ENCODE data around the gene CD300LG. TPM values are rescaled to one million over a fixed set of nuclear protein-coding genes. Genes with fewer than 3 reads are reported as not detected.
"Not testable (repeated sequence)": the region's sequence is repeated elsewhere in the genome, so short reads cannot be mapped to it uniquely, and the experiment has no call there.

CD300LG gene, protein sequence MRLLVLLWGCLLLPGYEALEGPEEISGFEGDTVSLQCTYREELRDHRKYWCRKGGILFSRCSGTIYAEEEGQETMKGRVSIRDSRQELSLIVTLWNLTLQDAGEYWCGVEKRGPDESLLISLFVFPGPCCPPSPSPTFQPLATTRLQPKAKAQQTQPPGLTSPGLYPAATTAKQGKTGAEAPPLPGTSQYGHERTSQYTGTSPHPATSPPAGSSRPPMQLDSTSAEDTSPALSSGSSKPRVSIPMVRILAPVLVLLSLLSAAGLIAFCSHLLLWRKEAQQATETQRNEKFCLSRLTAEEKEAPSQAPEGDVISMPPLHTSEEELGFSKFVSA
- polyA plus RNA-seq: 1 to 10 TPM in 1 of 4 donors, under 1 TPM in 2, not detected in 1; 0.30 to 2.0 (median 0.81) TPM
- long read RNA-seq, donor 1: 0 reads
- long read RNA-seq, donor 2: 0 reads
- long read RNA-seq, donor 3: 0 reads
- long read RNA-seq, donor 4: 0 reads
- long read RNA-seq, donor 5: 0 reads
- long read RNA-seq, donor 6: 0 reads
- long read RNA-seq, donor 7: 0 reads
- long read RNA-seq, donor 8: 0 reads
- long read RNA-seq, donor 9: 0 reads
- long read RNA-seq, donor 10: 0 reads

DNA sequence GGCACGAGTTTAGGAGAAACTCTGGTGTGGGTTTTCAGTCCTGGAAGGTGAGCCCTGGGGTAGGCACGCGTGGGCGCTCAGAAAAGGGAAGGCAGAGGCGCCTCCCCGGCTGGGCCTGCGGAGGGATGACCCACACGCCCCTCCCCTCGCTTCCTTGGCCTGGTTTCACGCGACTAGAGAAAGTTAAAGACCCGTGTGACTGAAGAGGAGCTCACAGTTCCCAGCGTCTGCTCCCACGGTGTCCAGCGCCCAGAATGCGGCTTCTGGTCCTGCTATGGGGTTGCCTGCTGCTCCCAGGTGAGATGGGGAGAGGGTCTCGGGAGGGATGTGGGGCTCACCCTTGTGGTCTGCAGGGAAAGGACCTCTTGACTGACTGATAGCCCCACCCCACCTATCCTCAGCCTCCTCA is at the start of gene CD300LG:
Gene CD300LG, plus strand, starts transcription at position 214 of the 409 bp plus-strand sequence. Its CDS starts 41 bp downstream, at position 255.
- 34 to 53% (median 50%) methylated on average over 14 to 17 of the region's 17 CpGs for WGBS, 3 donors
- H3K27ac ChIP-seq (ENCODE audit: low read depth in 1 of 3, low read length in 2 of 3): no peak within 1 kb of the TSS
- no peaks in the 10 kb centered on the region for H3K9me3 ChIP-seq (ENCODE audit: control insufficient read depth in 2 of 2, insufficient read depth in 1 of 2, low read depth in 1 of 2, low read length in 1 of 2)
- no peak for FAIRE-seq
- no peaks in the 10 kb centered on the region for H3K4me1 ChIP-seq (ENCODE audit: control insufficient read depth in 3 of 3, insufficient read depth in 2 of 3, low read depth in 1 of 3, low read length in 2 of 3)
- no peaks in the 10 kb centered on the region for H3K36me3 ChIP-seq (ENCODE audit: control insufficient read depth in 3 of 3, insufficient read depth in 2 of 3, low read depth in 1 of 3, low read length in 3 of 3)
- no peak within 1 kb of the TSS for H3K4me3 ChIP-seq (ENCODE audit: low read depth in 1 of 3, low read length in 3 of 3)
- peaks cover 0 to 19% (median 3%) of the 10 kb centered on the region in 3 donors for H3K27me3 ChIP-seq (ENCODE audit: control insufficient read depth in 3 of 3, insufficient read depth in 3 of 3, low read length in 3 of 3)
- DNase-seq: no peak

DNA sequence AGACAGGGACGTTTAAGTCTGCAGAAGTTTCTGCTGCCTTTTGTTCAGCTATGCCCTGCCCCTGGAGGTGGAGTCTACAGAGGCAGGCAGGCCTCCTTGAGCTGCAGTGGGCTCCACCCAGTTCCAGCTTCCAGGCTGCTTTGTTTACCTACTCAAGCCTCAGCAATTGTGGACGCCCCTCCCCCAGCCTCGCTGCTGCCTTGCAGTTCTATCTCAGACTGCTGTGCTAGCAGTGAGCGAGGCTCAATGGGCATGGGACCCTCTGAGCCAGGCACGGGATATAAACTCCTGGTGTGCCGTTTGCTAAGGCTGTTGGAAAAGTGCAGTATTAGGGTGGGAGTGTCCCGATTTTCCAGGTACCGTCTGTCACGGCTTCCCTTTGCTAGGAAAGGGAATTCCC is 49.0 kb upstream of the CD300LG start:
- not testable (repeated sequence) for H3K27me3 ChIP-seq (ENCODE audit: control insufficient read depth in 3 of 3, insufficient read depth in 3 of 3, low read length in 3 of 3); H3K4me3 ChIP-seq (ENCODE audit: low read depth in 1 of 3, low read length in 3 of 3); H3K9me3 ChIP-seq (ENCODE audit: control insufficient read depth in 2 of 2, insufficient read depth in 1 of 2, low read depth in 1 of 2, low read length in 1 of 2); H3K4me1 ChIP-seq (ENCODE audit: control insufficient read depth in 3 of 3, insufficient read depth in 2 of 3, low read depth in 1 of 3, low read length in 2 of 3); DNase-seq; H3K27ac ChIP-seq (ENCODE audit: low read depth in 1 of 3, low read length in 2 of 3); FAIRE-seq; H3K36me3 ChIP-seq (ENCODE audit: control insufficient read depth in 3 of 3, insufficient read depth in 2 of 3, low read depth in 1 of 3, low read length in 3 of 3)
- WGBS, 3 donors: 65 to 77% (median 74%) methylated on average over 8 to 9 of the region's 9 CpGs

- no peak overlapping the region for H3K27ac ChIP-seq (ENCODE audit: low read depth in 1 of 3, low read length in 2 of 3)
- FAIRE-seq (no peak), DNase-seq (no peak)
- WGBS, 3 donors: 74 to 84% (median 77%) methylated on average over 2 of the region's 2 CpGs
- H3K36me3 ChIP-seq (ENCODE audit: control insufficient read depth in 3 of 3, insufficient read depth in 2 of 3, low read depth in 1 of 3, low read length in 3 of 3): no peaks in the 10 kb centered on the region
- no peak overlapping the region for H3K4me3 ChIP-seq (ENCODE audit: low read depth in 1 of 3, low read length in 3 of 3)
- H3K4me1 ChIP-seq (ENCODE audit: control insufficient read depth in 3 of 3, insufficient read depth in 2 of 3, low read depth in 1 of 3, low read length in 2 of 3): no peaks in the 10 kb centered on the region
- H3K9me3 ChIP-seq (ENCODE audit: control insufficient read depth in 2 of 2, insufficient read depth in 1 of 2, low read depth in 1 of 2, low read length in 1 of 2): no peaks in the 10 kb centered on the region
- no peaks in the 10 kb centered on the region for H3K27me3 ChIP-seq (ENCODE audit: control insufficient read depth in 3 of 3, insufficient read depth in 3 of 3, low read length in 3 of 3)
These were observed 47.9 kb upstream of the CD300LG start for GRCh38 chr17:43799047-43799446.

DNA sequence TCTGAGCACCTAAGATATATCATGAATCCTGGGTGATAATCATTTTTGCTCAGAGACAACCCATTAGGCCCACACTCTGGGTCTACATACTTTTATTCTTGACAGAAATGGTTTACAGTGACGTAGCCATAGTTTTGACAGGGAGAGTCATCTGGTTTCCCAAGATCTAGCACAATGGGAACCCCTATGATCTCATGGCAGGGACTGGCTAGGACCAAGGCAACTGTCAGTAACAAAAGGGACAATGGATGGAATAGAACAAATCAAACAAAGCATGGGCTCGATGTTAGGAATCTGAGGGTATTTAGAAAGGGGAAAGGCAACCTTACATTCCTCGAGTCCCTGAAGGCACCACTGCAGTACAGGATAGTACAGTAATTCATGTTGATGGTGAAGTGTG is 46.2 kb upstream of the CD300LG start:
- Histone ChIP-seq H3K27me3 (ENCODE audit: control insufficient read depth in 3 of 3, insufficient read depth in 3 of 3, low read length in 3 of 3) (no peaks in the 10 kb centered on the region), H3K4me1 (ENCODE audit: control insufficient read depth in 3 of 3, insufficient read depth in 2 of 3, low read depth in 1 of 3, low read length in 2 of 3) (no peaks in the 10 kb centered on the region), H3K4me3 (ENCODE audit: low read depth in 1 of 3, low read length in 3 of 3) (no peak overlapping the region), H3K36me3 (ENCODE audit: control insufficient read depth in 3 of 3, insufficient read depth in 2 of 3, low read depth in 1 of 3, low read length in 3 of 3) (no peaks in the 10 kb centered on the region), H3K27ac (ENCODE audit: low read depth in 1 of 3, low read length in 2 of 3) (no peak overlapping the region), H3K9me3 (ENCODE audit: control insufficient read depth in 2 of 2, insufficient read depth in 1 of 2, low read depth in 1 of 2, low read length in 1 of 2) (no peaks in the 10 kb centered on the region)
- WGBS, 3 donors: 81 to 91% (median 89%) methylated on average over 3 of the region's 3 CpGs
- FAIRE-seq (no peak), DNase-seq (no peak)

- no peak for DNase-seq
- Histone ChIP-seq H3K36me3 (ENCODE audit: control insufficient read depth in 3 of 3, insufficient read depth in 2 of 3, low read depth in 1 of 3, low read length in 3 of 3) (no peaks in the 10 kb centered on the region), H3K4me1 (ENCODE audit: control insufficient read depth in 3 of 3, insufficient read depth in 2 of 3, low read depth in 1 of 3, low read length in 2 of 3) (no peaks in the 10 kb centered on the region), H3K27ac (ENCODE audit: low read depth in 1 of 3, low read length in 2 of 3) (no peak overlapping the region), H3K27me3 (ENCODE audit: control insufficient read depth in 3 of 3, insufficient read depth in 3 of 3, low read length in 3 of 3) (no peaks in the 10 kb centered on the region), H3K4me3 (ENCODE audit: low read depth in 1 of 3, low read length in 3 of 3) (no peak overlapping the region), H3K9me3 (ENCODE audit: control insufficient read depth in 2 of 2, insufficient read depth in 1 of 2, low read depth in 1 of 2, low read length in 1 of 2) (no peaks in the 10 kb centered on the region)
- 62 to 77% (median 72%) methylated on average over 3 of the region's 3 CpGs for WGBS, 3 donors
- FAIRE-seq: no peak
These were observed 45.1 kb upstream of the CD300LG start for GRCh38 chr17:43801844-43802243.

GRCh38 chr17:43803758-43804157 is 43.2 kb upstream of the CD300LG start:
- no peak overlapping the region for H3K27ac ChIP-seq (ENCODE audit: low read depth in 1 of 3, low read length in 2 of 3)
- no peaks in the 10 kb centered on the region for H3K9me3 ChIP-seq (ENCODE audit: control insufficient read depth in 2 of 2, insufficient read depth in 1 of 2, low read depth in 1 of 2, low read length in 1 of 2)
- H3K36me3 ChIP-seq (ENCODE audit: control insufficient read depth in 3 of 3, insufficient read depth in 2 of 3, low read depth in 1 of 3, low read length in 3 of 3): no peaks in the 10 kb centered on the region
- H3K27me3 ChIP-seq (ENCODE audit: control insufficient read depth in 3 of 3, insufficient read depth in 3 of 3, low read length in 3 of 3): no peaks in the 10 kb centered on the region
- no peak for FAIRE-seq
- no peaks in the 10 kb centered on the region for H3K4me1 ChIP-seq (ENCODE audit: control insufficient read depth in 3 of 3, insufficient read depth in 2 of 3, low read depth in 1 of 3, low read length in 2 of 3)
- DNase-seq: no peak
- WGBS, 3 donors: 61 to 76% (median 70%) methylated on average over 4 of the region's 4 CpGs
- no peak overlapping the region for H3K4me3 ChIP-seq (ENCODE audit: low read depth in 1 of 3, low read length in 3 of 3)

GRCh38 chr17:43805117-43805516 is 41.9 kb upstream of the CD300LG start:
- H3K36me3 ChIP-seq (ENCODE audit: control insufficient read depth in 3 of 3, insufficient read depth in 2 of 3, low read depth in 1 of 3, low read length in 3 of 3): no peaks in the 10 kb centered on the region
- H3K4me3 ChIP-seq (ENCODE audit: low read depth in 1 of 3, low read length in 3 of 3): no peak overlapping the region
- no peak for DNase-seq
- H3K9me3 ChIP-seq (ENCODE audit: control insufficient read depth in 2 of 2, insufficient read depth in 1 of 2, low read depth in 1 of 2, low read length in 1 of 2): no peaks in the 10 kb centered on the region
- no peak for FAIRE-seq
- no peak overlapping the region for H3K27ac ChIP-seq (ENCODE audit: low read depth in 1 of 3, low read length in 2 of 3)
- H3K27me3 ChIP-seq (ENCODE audit: control insufficient read depth in 3 of 3, insufficient read depth in 3 of 3, low read length in 3 of 3): no peaks in the 10 kb centered on the region
- no peaks in the 10 kb centered on the region for H3K4me1 ChIP-seq (ENCODE audit: control insufficient read depth in 3 of 3, insufficient read depth in 2 of 3, low read depth in 1 of 3, low read length in 2 of 3)

- H3K36me3 ChIP-seq (ENCODE audit: control insufficient read depth in 3 of 3, insufficient read depth in 2 of 3, low read depth in 1 of 3, low read length in 3 of 3): peaks cover 0 to 2% (median 0%) of the 10 kb centered on the region in 3 donors
- no peaks in the 10 kb centered on the region for H3K27me3 ChIP-seq (ENCODE audit: control insufficient read depth in 3 of 3, insufficient read depth in 3 of 3, low read length in 3 of 3)
- H3K4me1 ChIP-seq (ENCODE audit: control insufficient read depth in 3 of 3, insufficient read depth in 2 of 3, low read depth in 1 of 3, low read length in 2 of 3): no peaks in the 10 kb centered on the region
- no peak overlapping the region for H3K4me3 ChIP-seq (ENCODE audit: low read depth in 1 of 3, low read length in 3 of 3)
- FAIRE-seq (no peak), DNase-seq (no peak)
- no peak overlapping the region for H3K27ac ChIP-seq (ENCODE audit: low read depth in 1 of 3, low read length in 2 of 3)
- no peaks in the 10 kb centered on the region for H3K9me3 ChIP-seq (ENCODE audit: control insufficient read depth in 2 of 2, insufficient read depth in 1 of 2, low read depth in 1 of 2, low read length in 1 of 2)
- WGBS, 3 donors: 83 to 90% (median 89%) methylated on average over 4 of the region's 4 CpGs
These were observed 38.9 kb upstream of the CD300LG start for GRCh38 chr17:43808076-43808475.

Measured in small intestine (tissue), 16 donors.